HepG2 (cell line): Measurements from ENCODE around the gene TMEM14A. TPM values are rescaled to one million over a fixed set of nuclear protein-coding genes. Genes with fewer than 3 reads are reported as not detected.

Source experiments
- CCDC6 ChIP-seq: sonication (generic); formaldehyde crosslinking; IDR thresholded peaks from 2 replicates; pipeline ENCODE4 v1.8.1; 2022; ENCODE audit warnings: mild to moderate bottlenecking, missing genetic modification reagents, moderate library complexity
- FOXA3 ChIP-seq: IDR thresholded peaks from 2 replicates; pipeline ENCODE4 v1.6.1; 2016; ENCODE audit warnings: missing genetic modification reagents, missing compliant biosample characterization
- NFKB2 ChIP-seq: sonication (generic); formaldehyde crosslinking; IDR thresholded peaks from 2 replicates; pipeline ENCODE4 v1.4.0; 2020; ENCODE audit warnings: missing genetic modification reagents, borderline replicate concordance
- NRL ChIP-seq: sonication (generic); formaldehyde crosslinking; IDR thresholded peaks from 2 replicates; pipeline ENCODE4 v1.5.0; 2020; ENCODE audit warnings: missing genetic modification reagents, mild to moderate bottlenecking, moderate library complexity, borderline replicate concordance
- PRMT3 ChIP-seq: sonication (generic); formaldehyde crosslinking; IDR thresholded peaks from 2 replicates; pipeline ENCODE4 v1.8.1; 2022; ENCODE audit warnings: low read depth, mild to moderate bottlenecking, moderate library complexity, missing genetic modification reagents, borderline replicate concordance
- SALL1 ChIP-seq: sonication (generic); formaldehyde crosslinking; IDR thresholded peaks from 2 replicates; pipeline ENCODE4 v1.8.0; 2022; ENCODE audit warnings: mild to moderate bottlenecking, missing genetic modification reagents
- TAF15 ChIP-seq: fragments of 200-400 bp; formaldehyde crosslinking; IDR thresholded peaks from one replicate; pipeline ENCODE4 v1.6.1; 2018; ENCODE audit warnings: mild to moderate bottlenecking, low read depth, low read length; ENCODE audit not compliant: poor library complexity, severe bottlenecking
- TARDBP ChIP-seq: sonication (generic); formaldehyde crosslinking; IDR thresholded peaks from 2 replicates; pipeline ENCODE4 v1.8.0; 2022; ENCODE audit warnings: mild to moderate bottlenecking, missing genetic modification reagents
- THAP11 ChIP-seq: IDR thresholded peaks from 2 replicates; pipeline ENCODE4 v1.6.1; 2016; ENCODE audit warnings: missing biosample characterization, missing genetic modification reagents
- ZNF20 ChIP-seq: sonication (generic); formaldehyde crosslinking; IDR thresholded peaks from 2 replicates; pipeline ENCODE4 v1.4.0; 2020; ENCODE audit warnings: mild to moderate bottlenecking, moderate library complexity, missing genetic modification reagents
- ZNF766 ChIP-seq: sonication (generic); formaldehyde crosslinking; IDR thresholded peaks from 2 replicates; pipeline ENCODE4 v1.5.0; 2020; ENCODE audit warnings: missing genetic modification reagents, borderline replicate concordance
- ZNF83 ChIP-seq: sonication (generic); formaldehyde crosslinking; IDR thresholded peaks from 2 replicates; pipeline ENCODE4 v1.4.0; 2020; ENCODE audit warnings: missing genetic modification reagents, mild to moderate bottlenecking, borderline replicate concordance
- ZNF839 ChIP-seq: sonication (generic); formaldehyde crosslinking; IDR thresholded peaks from 2 replicates; pipeline ENCODE4 v1.4.0; 2020; ENCODE audit warnings: missing genetic modification reagents, mild to moderate bottlenecking, borderline replicate concordance
- ZNF891 ChIP-seq: sonication (generic); formaldehyde crosslinking; IDR thresholded peaks from 2 replicates; pipeline ENCODE4 v1.5.0; 2020; ENCODE audit warnings: mild to moderate bottlenecking, missing genetic modification reagents
- ZSCAN9 ChIP-seq: IDR thresholded peaks from 2 replicates; pipeline ENCODE4 v1.6.1; 2016; ENCODE audit warnings: borderline replicate concordance
- polyA plus RNA-seq, 8 experiments: library from polyadenylated mRNA; depleted of rRNA in 3 of 8; stranded (reverse) in 7 of 8; unstranded in 1 of 8; fragments of >200 nt; fragmentation: Illumina TruSeq in 4 of 8; extraction: Trizol in 4 of 8; gene quantifications; 2 replicates each; pipeline versions ENCODE4 v1.2.1 to v1.2.3, GENCODE V29; 2011 to 2016; ENCODE audit warnings: low read depth in 4 of 8, missing spikeins in 1 of 8, mixed read lengths in 1 of 8; ENCODE audit not compliant: insufficient read depth in 1 of 8
- total RNA-seq, 5 experiments: library from RNA; depleted of rRNA; stranded (reverse); fragments of >200 nt; fragmentation: Illumina TruSeq; extraction: Trizol; gene quantifications; 2 replicates each; pipeline ENCODE4 v1.2.3, GENCODE V29; 2016; ENCODE audit warnings: low read depth in 1 of 5
- TF ChIP-seq, protein P1 (sequence below): sonication (generic); formaldehyde crosslinking; IDR thresholded peaks from 2 replicates; pipeline ENCODE4 v1.8.1; 2023; ENCODE audit warnings: mild to moderate bottlenecking, inconsistent platforms, moderate library complexity, missing genetic modification reagents, borderline replicate concordance
- TF ChIP-seq, protein P2 (sequence below): sonication (generic); formaldehyde crosslinking; conservative IDR thresholded peaks from 2 replicates; pipeline ENCODE4 v1.4.0; 2020; ENCODE audit warnings: missing genetic modification reagents
- TF ChIP-seq, protein P3 (sequence below): sonication (generic); formaldehyde crosslinking; conservative IDR thresholded peaks from 2 replicates; pipeline ENCODE4 v1.5.0; 2020; ENCODE audit warnings: missing genetic modification reagents
- TF ChIP-seq, protein P4 (sequence below): IDR thresholded peaks from 2 replicates; pipeline ENCODE4 v1.6.1; 2018; ENCODE audit warnings: missing genetic modification reagents

The TMEM14A gene
- total and polyA plus RNA-seq, 2 of the 13 experiments (the other 11 are each of a cell fraction or from before 2014, with no cell fraction given): 24.6 to 73.7 TPM

DNA sequence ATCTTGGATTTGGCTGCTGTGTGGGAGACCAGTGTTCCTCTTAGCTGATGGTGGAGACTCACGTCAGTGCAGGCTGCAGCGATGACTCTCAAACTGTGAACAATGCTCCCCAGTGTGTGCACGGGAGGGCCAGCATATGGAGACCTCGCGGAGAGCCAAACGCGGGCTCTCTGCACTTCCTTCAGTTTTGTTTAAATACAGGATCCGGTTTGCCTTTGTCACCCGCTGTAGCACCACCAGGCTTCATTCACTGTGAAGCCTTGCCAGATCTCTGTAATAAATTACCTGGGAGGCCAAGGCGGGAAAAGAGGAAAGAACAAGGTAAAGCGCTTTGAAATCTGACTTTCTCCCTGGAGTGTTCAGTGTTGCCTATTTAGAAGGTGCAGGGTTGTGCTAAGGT, 30.7 kb upstream of the TMEM14A start (continued):
- TF ChIP-seq, protein P1, sequence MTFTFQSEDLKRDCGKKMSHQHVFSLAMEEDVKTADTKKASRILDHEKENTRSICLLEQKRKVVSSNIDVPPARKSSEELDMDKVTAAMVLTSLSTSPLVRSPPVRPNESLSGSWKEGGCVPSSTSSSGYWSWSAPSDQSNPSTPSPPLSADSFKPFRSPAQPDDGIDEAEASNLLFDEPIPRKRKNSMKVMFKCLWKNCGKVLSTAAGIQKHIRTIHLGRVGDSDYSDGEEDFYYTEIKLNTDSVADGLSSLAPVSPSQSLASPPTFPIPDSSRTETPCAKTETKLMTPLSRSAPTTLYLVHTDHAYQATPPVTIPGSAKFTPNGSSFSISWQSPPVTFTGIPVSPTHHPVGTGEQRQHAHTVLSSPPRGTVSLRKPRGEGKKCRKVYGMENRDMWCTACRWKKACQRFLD (CRISPR knock-in tag): no peak
- TF ChIP-seq ZNF766 (CRISPR knock-in tag) (peak; percentile 49; the same call in 1 of the 2 replicates), ZNF20 (CRISPR knock-in tag) (no peak), THAP11 (CRISPR knock-in tag) (0 out of 2 replicates have a peak, but pooled peaks have one; percentile 12), TARDBP (CRISPR knock-in tag) (peak; percentile 55; the same call in 1 of the 2 replicates), ZNF839 (no peak), ZNF83 (CRISPR knock-in tag) (no peak), CCDC6 (CRISPR knock-in tag) (no peak), ZNF891 (CRISPR knock-in tag) (no peak), NFKB2 (CRISPR knock-in tag) (0 out of 2 replicates have a peak, but pooled peaks have one; percentile 44), FOXA3 (peak; percentile 25; the same call in 1 of the 2 replicates), NRL (CRISPR knock-in tag) (peak; percentile 50; the same call in 1 of the 2 replicates), SALL1 (CRISPR knock-in tag) (peak; percentile 86), PRMT3 (CRISPR knock-in tag) (no peak), TAF15 (no peak), ZSCAN9 (CRISPR knock-in tag) (0 out of 2 replicates have a peak, but pooled peaks have one; percentile 13)
- TF ChIP-seq, protein P2, sequence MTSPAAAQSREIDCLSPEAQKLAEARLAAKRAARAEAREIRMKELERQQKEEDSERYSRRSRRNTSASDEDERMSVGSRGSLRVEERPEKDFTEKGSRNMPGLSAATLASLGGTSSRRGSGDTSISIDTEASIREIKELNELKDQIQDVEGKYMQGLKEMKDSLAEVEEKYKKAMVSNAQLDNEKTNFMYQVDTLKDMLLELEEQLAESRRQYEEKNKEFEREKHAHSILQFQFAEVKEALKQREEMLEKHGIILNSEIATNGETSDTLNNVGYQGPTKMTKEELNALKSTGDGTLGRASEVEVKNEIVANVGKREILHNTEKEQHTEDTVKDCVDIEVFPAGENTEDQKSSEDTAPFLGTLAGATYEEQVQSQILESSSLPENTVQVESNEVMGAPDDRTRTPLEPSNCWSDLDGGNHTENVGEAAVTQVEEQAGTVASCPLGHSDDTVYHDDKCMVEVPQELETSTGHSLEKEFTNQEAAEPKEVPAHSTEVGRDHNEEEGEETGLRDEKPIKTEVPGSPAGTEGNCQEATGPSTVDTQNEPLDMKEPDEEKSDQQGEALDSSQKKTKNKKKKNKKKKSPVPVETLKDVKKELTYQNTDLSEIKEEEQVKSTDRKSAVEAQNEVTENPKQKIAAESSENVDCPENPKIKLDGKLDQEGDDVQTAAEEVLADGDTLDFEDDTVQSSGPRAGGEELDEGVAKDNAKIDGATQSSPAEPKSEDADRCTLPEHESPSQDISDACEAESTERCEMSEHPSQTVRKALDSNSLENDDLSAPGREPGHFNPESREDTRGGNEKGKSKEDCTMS (CRISPR knock-in tag): no peak
- TF ChIP-seq, protein P3, sequence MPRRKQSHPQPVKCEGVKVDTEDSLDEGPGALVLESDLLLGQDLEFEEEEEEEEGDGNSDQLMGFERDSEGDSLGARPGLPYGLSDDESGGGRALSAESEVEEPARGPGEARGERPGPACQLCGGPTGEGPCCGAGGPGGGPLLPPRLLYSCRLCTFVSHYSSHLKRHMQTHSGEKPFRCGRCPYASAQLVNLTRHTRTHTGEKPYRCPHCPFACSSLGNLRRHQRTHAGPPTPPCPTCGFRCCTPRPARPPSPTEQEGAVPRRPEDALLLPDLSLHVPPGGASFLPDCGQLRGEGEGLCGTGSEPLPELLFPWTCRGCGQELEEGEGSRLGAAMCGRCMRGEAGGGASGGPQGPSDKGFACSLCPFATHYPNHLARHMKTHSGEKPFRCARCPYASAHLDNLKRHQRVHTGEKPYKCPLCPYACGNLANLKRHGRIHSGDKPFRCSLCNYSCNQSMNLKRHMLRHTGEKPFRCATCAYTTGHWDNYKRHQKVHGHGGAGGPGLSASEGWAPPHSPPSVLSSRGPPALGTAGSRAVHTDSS (CRISPR knock-in tag): no peak
- TF ChIP-seq, protein P4, sequence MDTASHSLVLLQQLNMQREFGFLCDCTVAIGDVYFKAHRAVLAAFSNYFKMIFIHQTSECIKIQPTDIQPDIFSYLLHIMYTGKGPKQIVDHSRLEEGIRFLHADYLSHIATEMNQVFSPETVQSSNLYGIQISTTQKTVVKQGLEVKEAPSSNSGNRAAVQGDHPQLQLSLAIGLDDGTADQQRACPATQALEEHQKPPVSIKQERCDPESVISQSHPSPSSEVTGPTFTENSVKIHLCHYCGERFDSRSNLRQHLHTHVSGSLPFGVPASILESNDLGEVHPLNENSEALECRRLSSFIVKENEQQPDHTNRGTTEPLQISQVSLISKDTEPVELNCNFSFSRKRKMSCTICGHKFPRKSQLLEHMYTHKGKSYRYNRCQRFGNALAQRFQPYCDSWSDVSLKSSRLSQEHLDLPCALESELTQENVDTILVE: peak; percentile 16; the same call in 1 of the 2 replicates
